Activated T-cell treated with anti-CD3 and anti-CD28 coated beads for 4 hours (primary cell): ENCODE measurements around the gene PFKFB1.
"Not testable (repeated sequence)": the region's sequence is repeated elsewhere in the genome, so short reads cannot be mapped to it uniquely, and the experiment has no call there.

ENCODE experiments used
- DNase-seq: peaks from one replicate; pipeline ENCODE4 v3.0.0-alpha.2; 2020

Gene PFKFB1

GRCh38 chrX:54992911-54993622 lies 921 bp downstream of the PFKFB1 start:
- no peak for DNase-seq

GRCh38 chrX:54991706-54992105 lies 2.3 kb downstream of the PFKFB1 start:
- DNase-seq: no peak

GRCh38 chrX:54983306-54983705 lies 10.7 kb downstream of the PFKFB1 start:
- DNase-seq: not testable (repeated sequence)

GRCh38 chrX:54980334-54980733 lies 13.7 kb downstream of the PFKFB1 start:
- no peak for DNase-seq

- DNase-seq: no peak
Measured at GRCh38 chrX:54979432-54979831, 14.6 kb downstream of the PFKFB1 start.

GRCh38 chrX:54978448-54978847 lies 15.5 kb downstream of the PFKFB1 start:
- DNase-seq: no peak

- DNase-seq: no peak
Measured at GRCh38 chrX:54977387-54977786, 16.6 kb downstream of the PFKFB1 start.

GRCh38 chrX:54964766-54965497 lies 29.1 kb downstream of the PFKFB1 start:
- DNase-seq: no peak

GRCh38 chrX:54961750-54962149 lies 32.2 kb downstream of the PFKFB1 start:
- DNase-seq: no peak

GRCh38 chrX:54950730-54951375 lies 43.1 kb downstream of the PFKFB1 start:
- DNase-seq: no peak

GRCh38 chrX:54945224-54945623 lies 48.8 kb downstream of the PFKFB1 start:
- DNase-seq: no peak

GRCh38 chrX:54944816-54945215 lies 49.2 kb downstream of the PFKFB1 start:
- no peak for DNase-seq

GRCh38 chrX:54937416-54937815 lies 56.6 kb downstream of the PFKFB1 start:
- no peak for DNase-seq

- DNase-seq: no peak
Measured at GRCh38 chrX:54935306-54935705, 58.7 kb downstream of the PFKFB1 start.

- DNase-seq: no peak
Measured at GRCh38 chrX:54934890-54935289, 59.1 kb downstream of the PFKFB1 start.

- no peak for DNase-seq
Measured at GRCh38 chrX:54934058-54934457, 59.9 kb downstream of the PFKFB1 start.

- no peak for DNase-seq
Measured at GRCh38 chrX:54933150-54933826, 60.7 kb downstream of the PFKFB1 start.

- DNase-seq: no peak
Measured at GRCh38 chrX:54931107-54931506, 62.9 kb downstream of the PFKFB1 start.

- no peak for DNase-seq
Measured at GRCh38 chrX:54930291-54931049, 63.5 kb downstream of the PFKFB1 start.

GRCh38 chrX:54928876-54929275 lies 65.1 kb downstream of the PFKFB1 start:
- no peak for DNase-seq

- no peak for DNase-seq
Measured at GRCh38 chrX:54926978-54927377, 67.0 kb downstream of the PFKFB1 start.

- no peak for DNase-seq
Measured at GRCh38 chrX:54923376-54923775, 70.6 kb downstream of the PFKFB1 start.

- DNase-seq: no peak
Measured at GRCh38 chrX:54922547-54922946, 71.4 kb downstream of the PFKFB1 start.
